OCI-LY1 (cell line): Measurements from ENCODE around the gene CDH13.

Source experiments
- EZH2 ChIP-seq: fragments of 200-600 bp; sonication (generic), shearing (Covaris generic); IDR thresholded peaks from 2 replicates; pipeline ENCODE4 v1.8.0; 2017; ENCODE audit warnings: borderline replicate concordance, mixed run types, mild to moderate bottlenecking, antibody characterized with exemption, low read length, moderate library complexity, mixed read lengths
- TF ChIP-seq, protein P1 (sequence below): fragments of 200-600 bp; sonication (generic), shearing (Covaris generic); IDR thresholded peaks from 2 replicates; pipeline ENCODE4 v1.5.1; 2017; ENCODE audit warnings: mild to moderate bottlenecking, antibody characterized with exemption, low read length, moderate library complexity, mixed read lengths

- TF ChIP-seq, protein P1, sequence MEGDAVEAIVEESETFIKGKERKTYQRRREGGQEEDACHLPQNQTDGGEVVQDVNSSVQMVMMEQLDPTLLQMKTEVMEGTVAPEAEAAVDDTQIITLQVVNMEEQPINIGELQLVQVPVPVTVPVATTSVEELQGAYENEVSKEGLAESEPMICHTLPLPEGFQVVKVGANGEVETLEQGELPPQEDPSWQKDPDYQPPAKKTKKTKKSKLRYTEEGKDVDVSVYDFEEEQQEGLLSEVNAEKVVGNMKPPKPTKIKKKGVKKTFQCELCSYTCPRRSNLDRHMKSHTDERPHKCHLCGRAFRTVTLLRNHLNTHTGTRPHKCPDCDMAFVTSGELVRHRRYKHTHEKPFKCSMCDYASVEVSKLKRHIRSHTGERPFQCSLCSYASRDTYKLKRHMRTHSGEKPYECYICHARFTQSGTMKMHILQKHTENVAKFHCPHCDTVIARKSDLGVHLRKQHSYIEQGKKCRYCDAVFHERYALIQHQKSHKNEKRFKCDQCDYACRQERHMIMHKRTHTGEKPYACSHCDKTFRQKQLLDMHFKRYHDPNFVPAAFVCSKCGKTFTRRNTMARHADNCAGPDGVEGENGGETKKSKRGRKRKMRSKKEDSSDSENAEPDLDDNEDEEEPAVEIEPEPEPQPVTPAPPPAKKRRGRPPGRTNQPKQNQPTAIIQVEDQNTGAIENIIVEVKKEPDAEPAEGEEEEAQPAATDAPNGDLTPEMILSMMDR = no peak
- TF ChIP-seq EZH2 = no peak
These were observed 69.0 kb downstream of the CDH13 start for GRCh38 chr16:82695806-82696205.
